GM21576 (cell line): ENCODE data around the gene LCP2.

Experiments used
- ATAC-seq: cut with Tn5 transposase; IDR thresholded peaks from one replicate; pipeline ENCODE4 v1.9.1; 2021; ENCODE audit warnings: mild to moderate bottlenecking, moderate library complexity; ENCODE audit not compliant: unreplicated experiment

LCP2 gene

GRCh38 chr5:170297589-170298462 lies at the start of gene LCP2:
Gene LCP2 (minus strand): TSS chr5:170297777. CDS start chr5:170297611, 166 bp downstream.
- peak; percentile 42 for ATAC-seq

GRCh38 chr5:170347022-170347567 lies 49.5 kb upstream of the LCP2 start:
- no peak for ATAC-seq

DNA sequence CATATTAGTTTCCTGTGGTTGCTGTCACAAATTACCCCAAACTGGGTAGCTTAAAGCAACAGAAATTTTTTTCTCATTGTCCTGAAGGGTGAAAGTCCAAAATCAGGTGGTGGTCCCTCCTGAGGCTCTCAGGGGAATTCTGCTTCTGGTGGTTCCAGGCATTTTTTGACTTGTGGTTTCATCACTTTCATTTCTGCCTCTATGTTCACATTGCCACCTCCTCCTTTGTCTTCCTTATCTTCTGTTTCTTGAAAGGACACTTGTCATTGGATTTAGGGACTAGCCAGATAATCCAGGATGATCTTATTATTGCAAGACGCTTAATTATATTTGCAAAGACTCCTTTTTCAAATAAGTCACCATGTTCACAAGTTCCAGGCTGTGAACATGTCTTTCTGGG lies 48.4 kb upstream of the LCP2 start:
- ATAC-seq = no peak

DNA sequence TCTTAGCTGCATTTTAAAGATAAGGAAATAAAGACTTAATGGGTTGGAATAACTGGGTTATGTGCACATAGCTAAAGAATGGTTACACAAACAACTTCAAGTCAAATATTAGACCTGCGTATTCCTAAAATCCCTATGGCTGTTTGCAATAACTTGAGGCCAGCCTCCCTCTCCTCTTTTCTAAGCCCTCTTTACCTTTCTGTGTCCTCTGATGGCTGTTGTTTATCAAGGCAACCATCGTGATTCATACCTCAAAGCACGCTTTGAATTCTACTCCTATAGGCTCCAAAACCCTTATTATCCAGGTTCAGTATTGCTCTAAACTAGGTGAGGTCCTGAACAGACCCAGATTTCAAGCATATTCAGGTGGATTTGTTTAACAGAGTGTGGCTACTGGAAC lies 45.6 kb upstream of the LCP2 start:
- ATAC-seq = no peak

DNA sequence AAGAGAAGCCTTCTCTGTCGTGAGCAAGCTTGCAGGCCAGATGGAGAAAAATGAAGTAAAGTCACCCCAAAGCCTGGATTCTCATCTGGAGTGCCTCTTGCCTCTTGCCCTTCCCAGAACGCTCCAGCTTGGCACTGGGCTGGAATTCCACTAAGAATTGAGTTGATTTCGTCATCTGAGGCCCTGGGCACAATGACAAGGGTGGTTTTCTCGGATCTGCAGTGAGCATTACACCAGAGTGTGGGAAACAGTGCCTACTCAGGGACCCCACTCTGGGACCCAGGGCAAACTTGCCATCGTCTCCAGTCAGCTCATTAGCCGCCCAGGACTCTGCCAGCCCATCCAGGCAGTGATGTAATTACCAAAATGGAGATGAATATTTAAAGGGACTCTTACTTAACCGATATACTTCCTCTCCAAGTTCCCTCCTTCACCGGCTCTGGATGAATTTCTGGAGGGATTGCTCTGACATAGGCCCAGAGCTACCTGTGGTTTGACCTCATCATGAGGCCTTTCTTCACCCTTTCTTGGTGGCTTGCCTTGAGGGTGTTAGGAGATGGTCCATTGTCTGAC lies 44.7 kb upstream of the LCP2 start:
- no peak for ATAC-seq

- no peak for ATAC-seq
These were observed 44.0 kb upstream of the LCP2 start for GRCh38 chr5:170341545-170341944.

DNA sequence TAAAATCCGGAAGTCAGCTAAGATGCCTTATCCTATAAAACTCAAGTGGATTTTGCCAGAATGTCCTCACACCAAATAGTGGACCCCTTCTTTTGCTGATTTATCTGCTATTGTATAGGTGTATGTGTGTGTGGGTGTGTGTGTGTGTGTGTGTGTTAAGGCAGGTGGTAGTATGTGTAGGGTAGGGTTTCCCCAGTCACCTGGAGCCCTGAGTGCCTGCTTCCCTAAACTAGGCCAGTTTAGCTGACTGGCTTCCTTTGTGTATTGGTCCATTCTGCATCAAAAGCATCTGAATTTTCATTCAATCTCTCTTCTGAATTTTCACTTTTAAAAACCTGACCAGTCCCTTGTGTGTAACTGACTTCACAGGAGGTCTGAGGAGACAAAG lies 42.2 kb upstream of the LCP2 start:
- ATAC-seq = no peak

DNA sequence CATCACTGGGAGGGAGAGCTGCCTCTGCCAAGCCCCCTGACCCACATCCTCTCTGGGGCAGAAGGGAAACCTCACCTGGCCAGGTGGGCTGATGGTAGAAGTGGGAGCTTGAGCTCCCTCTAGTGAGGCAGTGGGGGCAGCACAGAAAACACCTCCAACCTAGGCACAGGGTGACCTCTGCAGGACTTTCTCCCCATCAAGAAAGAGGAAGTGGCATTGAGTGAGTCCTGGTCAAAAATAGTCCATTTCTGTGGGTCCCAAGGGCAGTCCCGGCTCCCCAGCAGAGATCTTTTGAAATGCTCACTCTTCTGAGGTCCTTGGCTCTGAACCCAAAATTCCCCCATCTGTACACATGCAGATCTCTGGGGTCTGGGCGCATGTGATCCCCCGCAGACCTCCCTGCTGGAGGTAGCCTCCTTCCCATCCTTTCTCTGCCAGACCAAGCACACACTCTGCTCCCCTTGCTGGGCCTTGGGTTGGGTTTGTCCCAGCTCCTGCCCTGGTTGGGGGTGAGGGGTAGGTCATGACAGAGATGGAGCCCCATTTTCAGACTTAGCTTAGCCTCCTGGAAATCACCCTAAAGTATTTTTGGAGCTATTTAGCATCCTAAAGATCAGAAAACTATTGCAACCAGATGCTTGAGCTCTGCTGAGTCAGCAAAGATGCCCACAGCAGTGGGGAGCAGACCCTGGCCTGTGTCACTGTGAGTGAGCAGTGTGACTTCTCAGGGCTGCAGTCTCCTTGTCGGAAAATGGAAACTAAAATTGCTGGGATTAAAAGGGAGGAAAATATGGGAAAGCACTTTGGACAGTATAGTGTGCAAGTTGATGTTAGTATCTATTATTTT lies 41.6 kb upstream of the LCP2 start:
- peak; percentile 93 for ATAC-seq

- no peak for ATAC-seq
These were observed 40.7 kb upstream of the LCP2 start for GRCh38 chr5:170338291-170338690.

- no peak for ATAC-seq
These were observed 39.6 kb upstream of the LCP2 start for GRCh38 chr5:170337045-170337733.

- no peak for ATAC-seq
These were observed 38.5 kb upstream of the LCP2 start for GRCh38 chr5:170336065-170336464.

GRCh38 chr5:170334626-170335025 lies 37.0 kb upstream of the LCP2 start:
- ATAC-seq = no peak

- peak; percentile 48 for ATAC-seq
These were observed 35.8 kb upstream of the LCP2 start for GRCh38 chr5:170333161-170333910.

GRCh38 chr5:170332058-170332457 lies 34.5 kb upstream of the LCP2 start:
- ATAC-seq = no peak

DNA sequence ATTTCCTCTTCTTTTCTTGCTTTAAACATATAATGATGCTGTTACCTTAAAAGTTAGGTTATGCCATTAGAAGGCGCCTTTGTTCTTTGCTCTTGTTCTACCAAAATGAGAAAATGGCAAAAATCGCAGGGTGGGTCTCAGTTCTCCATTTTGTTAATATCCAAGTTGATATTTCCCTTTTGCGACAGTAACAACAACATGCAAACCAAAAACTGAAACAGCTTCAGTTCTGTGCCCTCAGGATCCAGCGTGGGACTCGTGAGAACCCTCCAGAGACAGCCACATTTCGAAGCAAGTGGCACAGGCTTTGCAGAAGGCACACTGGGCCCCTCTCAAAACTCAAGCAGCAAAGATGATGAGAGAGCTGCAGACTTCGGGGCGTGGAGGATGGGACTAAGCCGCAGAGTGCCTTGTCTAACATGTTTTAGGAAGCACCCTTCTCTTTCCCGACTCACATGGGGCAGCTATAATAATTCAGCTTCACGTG lies 33.0 kb upstream of the LCP2 start:
- no peak for ATAC-seq

GRCh38 chr5:170329524-170329923 lies 31.9 kb upstream of the LCP2 start:
- no peak for ATAC-seq

DNA sequence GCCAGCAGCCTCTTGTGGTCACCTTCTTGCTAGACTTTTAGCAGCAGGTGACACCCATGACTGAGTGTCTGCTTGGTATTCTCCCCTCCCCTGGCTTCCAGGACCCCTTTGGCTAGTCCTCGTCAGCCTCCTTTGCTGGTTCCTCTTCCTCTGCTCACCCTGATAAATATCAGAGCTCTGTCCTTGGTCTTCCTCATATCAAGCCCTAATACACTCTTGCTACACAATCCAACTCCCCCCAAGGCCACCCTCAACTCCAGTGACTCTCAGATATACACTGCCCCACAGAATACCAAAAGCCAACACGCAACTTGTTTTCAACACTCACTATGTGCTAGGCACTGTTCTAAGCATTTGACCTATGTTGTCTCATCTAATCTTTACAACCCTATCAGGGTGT lies 30.3 kb upstream of the LCP2 start:
- ATAC-seq = no peak

DNA sequence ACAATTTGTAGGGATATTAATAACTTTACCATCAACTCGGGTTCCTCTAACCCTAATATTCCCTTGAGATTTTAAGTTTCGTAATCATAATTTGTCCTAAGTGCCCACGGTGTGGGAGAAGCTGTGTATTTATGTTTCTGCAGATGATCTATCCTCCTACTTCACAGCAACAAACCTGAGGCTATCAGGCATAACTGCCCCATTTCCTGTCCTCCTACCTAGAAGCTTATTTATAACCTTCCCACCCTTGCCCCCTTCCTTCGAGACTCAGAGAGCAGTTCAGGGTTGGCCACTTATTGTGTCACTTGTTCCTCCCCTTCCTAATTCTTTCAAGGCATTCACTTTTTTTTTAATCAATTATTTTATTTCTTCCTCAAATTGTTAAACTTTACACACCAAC lies 29.6 kb upstream of the LCP2 start:
- ATAC-seq = peak; percentile 41

DNA sequence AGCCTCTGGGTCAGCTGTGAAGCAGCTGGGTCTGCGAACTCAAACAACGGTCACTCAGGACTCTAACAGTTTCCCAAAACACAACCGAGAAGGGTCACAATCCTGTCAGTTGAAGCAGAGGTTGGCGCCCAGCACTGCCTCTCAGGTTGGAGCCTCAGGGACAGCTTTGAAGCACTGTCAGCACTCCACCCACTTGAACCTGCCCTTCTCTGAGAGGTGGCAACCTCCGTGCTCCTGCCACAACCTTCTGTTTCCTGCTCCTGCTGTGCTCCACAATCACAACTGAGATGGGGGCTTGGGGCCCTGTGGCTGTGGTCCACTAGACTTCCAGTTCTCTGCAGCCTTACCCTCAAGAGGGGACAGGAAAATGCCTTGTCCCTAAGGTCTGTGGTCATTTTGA lies 21.7 kb upstream of the LCP2 start:
- ATAC-seq = no peak

GRCh38 chr5:170317499-170317898 lies 19.9 kb upstream of the LCP2 start:
- ATAC-seq = no peak
